Vagina (tissue), 2 donors: ENCODE measurements around the gene GYG2. TPM values are rescaled to one million over a fixed set of nuclear protein-coding genes. Genes with fewer than 3 reads are reported as not detected.
"Not testable (repeated sequence)": the region's sequence is repeated elsewhere in the genome, so short reads cannot be mapped to it uniquely, and the experiment has no call there.

Experiments used
- DNase-seq, 2 donors: peaks; one replicate each; pipeline ENCODE4 v3.0.0-alpha.2; 2017; ENCODE audit errors: extremely low spot score in 2 of 2
- H3K27ac ChIP-seq: fragments of 200-600 bp; sonication (generic); one replicate; pipeline ENCODE4 v1.5.1; 2019
- H3K27me3 ChIP-seq: fragments of 200-600 bp; sonication (generic); one replicate; pipeline ENCODE4 v1.5.1; 2019
- H3K36me3 ChIP-seq, 2 donors: fragments of 200-600 bp; sonication (generic); one replicate each; pipeline ENCODE4 v1.5.1; 2017 to 2019
- H3K4me1 ChIP-seq: fragments of 200-600 bp; sonication (generic); one replicate; pipeline ENCODE4 v1.5.1; 2019
- H3K4me3 ChIP-seq, 2 donors: fragments of 200-600 bp; sonication (generic); 1 replicate in 1 of 2; 2 replicates in 1 of 2; pipeline ENCODE4 v1.5.1; 2016 to 2019
- H3K9me3 ChIP-seq: fragments of 200-600 bp; sonication (generic); one replicate; pipeline ENCODE4 v1.5.1; 2019
- POLR2A ChIP-seq, 2 donors: fragments of 450-650 bp; IDR thresholded peaks; one replicate each; pipeline ENCODE4 v1.6.1; 2017; ENCODE audit warnings: antibody characterized with exemption in 2 of 2, mild to moderate bottlenecking in 2 of 2, moderate library complexity in 2 of 2
- POLR2AphosphoS5 ChIP-seq, 2 donors: sonication (generic); formaldehyde crosslinking; IDR thresholded peaks; one replicate each; pipeline ENCODE4 v1.9.0; 2017; ENCODE audit warnings: antibody characterized with exemption in 2 of 2, mild to moderate bottlenecking in 2 of 2, low read depth in 1 of 2; ENCODE audit not compliant: insufficient read depth in 1 of 2
- intact Hi-C: fragments of 100-400 bp; cut with DNase I; formaldehyde crosslinking; loops from one replicate; pipeline ENCODE4 v1.15.1; 2023
- total RNA-seq: library from RNA; depleted of rRNA; stranded (reverse); fragments of >200 nt; gene quantifications from one replicate; pipeline ENCODE4 v1.2.3, GENCODE V29; 2016
- TF ChIP-seq, protein P1 (sequence below), 3 experiments: fragments of 450-650 bp in 2 of 3; fragments of 200-600 bp in 1 of 3; sonication (generic) in 1 of 3; IDR thresholded peaks; one replicate each; pipeline ENCODE4 v1.5.1; 2017 to 2019; ENCODE audit warnings: antibody characterized with exemption in 3 of 3, mild to moderate bottlenecking in 2 of 3, moderate library complexity in 2 of 3

Gene GYG2
- total RNA-seq, 1 donor from 2014 or later: 15.7 TPM

DNA sequence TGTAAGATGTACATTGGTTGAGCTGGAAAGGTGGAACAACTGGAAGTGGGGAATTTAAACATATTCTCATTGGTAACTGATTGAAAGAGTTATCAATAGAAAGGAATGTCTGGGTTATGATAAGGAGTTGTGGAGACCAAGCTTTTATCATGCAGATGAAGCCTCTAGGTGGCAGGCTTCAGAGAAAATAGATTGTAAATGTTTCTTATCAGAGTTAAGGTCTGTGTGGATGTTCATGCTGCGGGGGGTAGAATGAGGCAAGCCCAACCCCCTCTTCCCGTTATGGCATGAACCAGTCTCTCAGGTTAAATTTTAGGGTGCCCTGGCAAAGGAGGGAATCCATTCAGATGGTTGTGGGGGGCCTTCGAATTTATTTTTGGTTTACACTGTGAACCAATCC is 84.4 kb downstream of the GYG2 start:
- Histone ChIP-seq H3K9me3 (no peaks in the 10 kb centered on the region), H3K27me3 (no peaks in the 10 kb centered on the region), H3K27ac (no peak overlapping the region), H3K4me1 (no peaks in the 10 kb centered on the region), H3K36me3 (peaks cover 0 to 22% of the 10 kb centered on the region in 2 donors), H3K4me3 (no peak overlapping the region)
- intact Hi-C loops: no loop called here
- no peak for DNase-seq
- no peak for TF ChIP-seq POLR2A (IDR thresholded peaks at IDR 0.05)
- TF ChIP-seq POLR2AphosphoS5 (IDR thresholded peaks at IDR 0.05; ENCODE audit: insufficient read depth in 1 of 2, low read depth in 1 of 2): no peak
- TF ChIP-seq, protein P1, sequence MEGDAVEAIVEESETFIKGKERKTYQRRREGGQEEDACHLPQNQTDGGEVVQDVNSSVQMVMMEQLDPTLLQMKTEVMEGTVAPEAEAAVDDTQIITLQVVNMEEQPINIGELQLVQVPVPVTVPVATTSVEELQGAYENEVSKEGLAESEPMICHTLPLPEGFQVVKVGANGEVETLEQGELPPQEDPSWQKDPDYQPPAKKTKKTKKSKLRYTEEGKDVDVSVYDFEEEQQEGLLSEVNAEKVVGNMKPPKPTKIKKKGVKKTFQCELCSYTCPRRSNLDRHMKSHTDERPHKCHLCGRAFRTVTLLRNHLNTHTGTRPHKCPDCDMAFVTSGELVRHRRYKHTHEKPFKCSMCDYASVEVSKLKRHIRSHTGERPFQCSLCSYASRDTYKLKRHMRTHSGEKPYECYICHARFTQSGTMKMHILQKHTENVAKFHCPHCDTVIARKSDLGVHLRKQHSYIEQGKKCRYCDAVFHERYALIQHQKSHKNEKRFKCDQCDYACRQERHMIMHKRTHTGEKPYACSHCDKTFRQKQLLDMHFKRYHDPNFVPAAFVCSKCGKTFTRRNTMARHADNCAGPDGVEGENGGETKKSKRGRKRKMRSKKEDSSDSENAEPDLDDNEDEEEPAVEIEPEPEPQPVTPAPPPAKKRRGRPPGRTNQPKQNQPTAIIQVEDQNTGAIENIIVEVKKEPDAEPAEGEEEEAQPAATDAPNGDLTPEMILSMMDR (IDR thresholded peaks at IDR 0.05): no peak

DNA sequence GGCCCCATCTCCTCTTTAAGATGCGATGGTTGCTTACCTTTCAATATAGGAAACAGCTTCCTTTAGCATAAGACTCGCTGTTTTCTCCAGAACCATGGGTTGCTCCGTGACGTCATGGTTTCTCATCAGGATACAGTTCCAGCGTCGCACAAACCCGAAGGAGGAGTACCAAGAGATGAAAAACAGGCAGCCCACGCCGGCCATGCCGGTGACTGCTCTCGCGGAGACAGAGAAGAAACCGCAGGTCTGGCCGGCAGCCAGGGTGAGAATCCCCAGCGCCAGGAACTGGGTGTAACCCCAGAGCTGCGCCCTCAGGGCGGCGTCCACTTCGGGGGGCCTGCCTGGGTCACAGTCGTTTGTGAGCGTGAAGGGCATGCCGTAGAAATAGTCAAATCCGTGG is 89.0 kb downstream of the GYG2 start:
- Histone ChIP-seq H3K9me3 (no peaks in the 10 kb centered on the region), H3K36me3 (peaks cover 0 to 39% of the 10 kb centered on the region in 2 donors), H3K4me1 (no peaks in the 10 kb centered on the region), H3K27ac (no peak overlapping the region), H3K27me3 (no peaks in the 10 kb centered on the region), H3K4me3 (no peak overlapping the region)
- no peak for DNase-seq
- intact Hi-C loops: no loop called here
- TF ChIP-seq, protein P1 (IDR thresholded peaks at IDR 0.05): no peak
- TF ChIP-seq POLR2AphosphoS5 (IDR thresholded peaks at IDR 0.05; ENCODE audit: insufficient read depth in 1 of 2, low read depth in 1 of 2): no peak
- TF ChIP-seq POLR2A (IDR thresholded peaks at IDR 0.05): no peak

DNA sequence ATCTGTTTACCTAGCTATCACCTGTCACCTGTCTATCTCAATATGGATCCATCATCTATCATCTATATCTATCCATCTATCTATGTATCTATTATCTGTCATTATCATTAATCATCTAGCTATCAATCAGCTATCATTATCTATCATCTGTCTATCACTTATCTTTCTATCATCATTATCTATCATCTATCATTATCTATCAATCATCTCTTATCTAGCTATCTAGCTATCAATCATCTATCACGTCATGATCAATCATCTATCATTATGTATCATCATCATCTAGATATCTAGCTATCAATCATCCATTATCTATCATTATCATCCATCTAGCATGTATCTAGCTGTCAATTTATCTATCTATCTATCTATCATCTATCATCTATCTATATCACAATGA is 92.5 kb downstream of the GYG2 start:
- no peaks in the 10 kb centered on the region for H3K27me3 ChIP-seq
- no peaks in the 10 kb centered on the region for H3K4me1 ChIP-seq
- TF ChIP-seq POLR2AphosphoS5 (IDR thresholded peaks at IDR 0.05; ENCODE audit: insufficient read depth in 1 of 2, low read depth in 1 of 2) (no peak), POLR2A (IDR thresholded peaks at IDR 0.05) (no peak)
- TF ChIP-seq, protein P1 (IDR thresholded peaks at IDR 0.05): no peak
- H3K36me3 ChIP-seq: peaks cover 0 to 37% of the 10 kb centered on the region in 2 donors
- DNase-seq: no peak
- intact Hi-C loops: no loop called here
- H3K9me3 ChIP-seq: no peaks in the 10 kb centered on the region
- no peak overlapping the region for H3K27ac ChIP-seq
- no peak overlapping the region for H3K4me3 ChIP-seq

DNA sequence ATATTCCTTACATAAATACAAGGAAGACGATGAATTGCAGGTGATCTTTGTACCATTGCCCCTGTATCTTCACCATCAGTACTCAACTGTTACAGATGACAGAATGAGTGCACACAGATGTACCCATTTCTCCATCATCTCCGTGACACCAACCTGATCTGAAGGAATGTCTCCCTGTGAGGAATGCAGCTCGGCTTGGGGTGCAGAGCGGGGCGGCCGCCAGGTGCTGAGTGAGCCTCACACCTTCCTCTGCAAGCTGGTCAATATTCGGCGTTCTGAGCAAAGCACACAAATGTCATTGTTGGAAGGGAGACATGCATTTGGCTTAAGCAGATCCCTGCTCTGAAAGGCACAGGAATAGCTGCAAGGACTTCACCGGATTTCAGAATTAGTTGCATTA is 93.0 kb downstream of the GYG2 start:
- intact Hi-C loops: no loop called here
- no peak for DNase-seq
- Histone ChIP-seq H3K4me3 (no peak overlapping the region), H3K4me1 (no peaks in the 10 kb centered on the region), H3K36me3 (peaks cover 0 to 34% of the 10 kb centered on the region in 2 donors), H3K9me3 (no peaks in the 10 kb centered on the region), H3K27ac (no peak overlapping the region), H3K27me3 (no peaks in the 10 kb centered on the region)
- TF ChIP-seq POLR2A (IDR thresholded peaks at IDR 0.05) (no peak), POLR2AphosphoS5 (IDR thresholded peaks at IDR 0.05; ENCODE audit: insufficient read depth in 1 of 2, low read depth in 1 of 2) (no peak)
- TF ChIP-seq, protein P1 (IDR thresholded peaks at IDR 0.05): no peak

DNA sequence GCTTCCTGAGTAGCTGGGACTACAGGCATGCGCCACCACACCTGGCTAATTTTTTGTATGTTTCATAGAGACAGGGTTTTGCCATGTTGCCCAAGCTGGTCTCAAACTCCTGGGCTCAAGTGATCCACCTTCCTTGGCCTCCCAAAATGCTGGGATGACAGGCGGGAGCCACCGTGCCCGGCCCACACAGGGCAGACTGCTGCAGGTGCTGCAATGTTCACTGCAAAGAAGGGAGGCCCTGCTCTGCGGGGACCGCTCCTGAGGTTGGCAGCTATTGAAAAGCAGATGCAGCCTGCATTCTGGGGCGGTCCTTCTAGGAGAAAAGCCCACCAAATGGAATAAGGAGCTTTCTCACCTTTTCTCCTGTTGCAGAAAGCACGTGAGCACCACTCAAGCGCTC is 95.4 kb downstream of the GYG2 start:
- Histone ChIP-seq H3K27ac (no peak overlapping the region), H3K36me3 (peaks cover 0 to 18% of the 10 kb centered on the region in 2 donors), H3K9me3 (no peaks in the 10 kb centered on the region), H3K4me3 (no peak overlapping the region), H3K27me3 (no peaks in the 10 kb centered on the region), H3K4me1 (no peaks in the 10 kb centered on the region)
- TF ChIP-seq, protein P1 (IDR thresholded peaks at IDR 0.05): no peak
- TF ChIP-seq POLR2AphosphoS5 (IDR thresholded peaks at IDR 0.05; ENCODE audit: insufficient read depth in 1 of 2, low read depth in 1 of 2): no peak
- no peak for DNase-seq
- intact Hi-C loops: no loop called here

DNA sequence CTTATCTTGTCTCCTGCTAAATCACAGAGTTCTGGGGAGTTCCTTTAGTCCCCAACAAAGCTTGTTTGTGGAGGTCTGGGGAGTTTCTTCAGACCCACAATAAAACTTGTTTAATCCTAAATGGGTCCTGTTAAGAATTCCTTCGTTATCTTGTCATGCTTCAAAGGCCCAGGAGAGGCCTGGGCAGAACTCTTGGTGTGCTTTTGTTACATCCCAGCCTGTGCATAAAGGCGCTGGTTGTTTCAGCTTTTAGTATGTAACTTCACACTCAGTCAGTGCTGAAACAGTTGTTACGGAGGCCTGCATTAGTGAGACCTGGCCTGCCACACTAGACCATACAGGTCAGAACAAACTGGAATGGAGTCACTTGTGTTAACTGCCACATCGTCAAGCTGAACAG is 97.5 kb downstream of the GYG2 start:
- H3K4me3 ChIP-seq, H3K36me3 ChIP-seq, H3K27ac ChIP-seq, H3K4me1 ChIP-seq, H3K9me3 ChIP-seq, intact Hi-C loops, DNase-seq, H3K27me3 ChIP-seq: not testable (repeated sequence)
